Heart left ventricle (tissue), 16 donors: ENCODE results near the gene JPT1. TPM values are rescaled to one million over a fixed set of nuclear protein-coding genes. Genes with fewer than 3 reads are reported as not detected.

ENCODE experiments used
- ATAC-seq, 4 donors: fragments of 200-7000 bp; cut with Tn5 transposase; one replicate each; pipeline ENCODE4 v1.9.1; 2020 to 2022; ENCODE audit warnings: moderate library complexity in 4 of 4, mild to moderate bottlenecking in 3 of 4, moderate number of reproducible peaks in 1 of 4
- DNase-seq, 5 donors: peaks; one replicate each; pipeline ENCODE4 v3.0.0-alpha.2; 2020
- H3K27ac ChIP-seq, 12 donors: fragments of 200-600 bp; sonication (generic) in 4 of 12; one replicate each; pipeline versions ENCODE4 v1.5.0 to v1.8.0; 2016 to 2022; ENCODE audit warnings: mild to moderate bottlenecking in 2 of 12
- H3K27me3 ChIP-seq, 9 donors: fragments of 200-600 bp; sonication (generic) in 2 of 9; one replicate each; pipeline versions ENCODE4 v1.5.1 to v1.8.0; 2016 to 2022; ENCODE audit warnings: mild to moderate bottlenecking in 3 of 9
- H3K36me3 ChIP-seq, 9 donors: fragments of 200-600 bp; sonication (generic) in 2 of 9; one replicate each; pipeline versions ENCODE4 v1.5.0 to v1.8.0; 2018 to 2022; ENCODE audit warnings: mild to moderate bottlenecking in 2 of 9
- H3K4me1 ChIP-seq, 12 donors: fragments of 200-600 bp; sonication (generic) in 4 of 12; one replicate each; pipeline versions ENCODE4 v1.5.0 to v1.8.0; 2016 to 2022; ENCODE audit warnings: mild to moderate bottlenecking in 3 of 12
- H3K4me3 ChIP-seq, 12 donors: fragments of 200-600 bp; sonication (generic) in 4 of 12; one replicate each; pipeline versions ENCODE4 v1.5.0 to v1.8.0; 2017 to 2022; ENCODE audit warnings: mild to moderate bottlenecking in 9 of 12, moderate library complexity in 4 of 12
- H3K9me3 ChIP-seq, 12 donors: fragments of 200-600 bp; sonication (generic) in 4 of 12; one replicate each; pipeline versions ENCODE4 v1.5.0 to v1.8.0; 2016 to 2022; ENCODE audit warnings: mild to moderate bottlenecking in 1 of 12
- POLR2A ChIP-seq, 2 donors: fragments of 450-650 bp; IDR thresholded peaks; one replicate each; pipeline ENCODE4 v1.6.1; 2017; ENCODE audit warnings: antibody characterized with exemption in 2 of 2, mild to moderate bottlenecking in 2 of 2, moderate library complexity in 2 of 2
- WGBS, 4 donors: extraction: QIAGEN DNeasy Blood & Tissue Kit in 2 of 4; methylation state at CpG; one replicate each; pipeline versions ENCODE4 v1.1.5 to v1.1.7; 2013 to 2018; 5-methylcytosine and 5-hydroxymethylcytosine counted together
- intact Hi-C, 10 donors: fragments of 100-400 bp; cut with DNase I; formaldehyde crosslinking; loops; one replicate each; pipeline versions ENCODE4 v1.11.1 to v1.14.2; 2022
- polyA plus RNA-seq, 2 donors: library from polyadenylated mRNA; stranded (reverse); fragments of 200-250 nt; gene quantifications; one replicate each; pipeline ENCODE4 v1.2.3, GENCODE V29; 2013
- total RNA-seq, 9 donors: library from RNA; depleted of rRNA in 2 of 9; stranded (reverse); fragments of >200 nt in 2 of 9; fragmentation: NEBNext Ultra II Directional in 3 of 9; extraction: Animal tissue kit (Norgen Biotek cat#: 25700) in 3 of 9; gene quantifications; one replicate each; pipeline versions ENCODE4 v1.1.0 to v1.2.4, GENCODE V29; 2016 to 2023
- TF ChIP-seq, protein P1 (sequence below), 12 donors: fragments of 200-600 bp; sonication (generic) in 4 of 12; IDR thresholded peaks; one replicate each; pipeline versions ENCODE4 v1.5.0 to v1.8.0; 2018 to 2022; ENCODE audit warnings: antibody characterized with exemption in 12 of 12, mild to moderate bottlenecking in 5 of 12
- donor health status: ischemic (EF 13 %, LVEDD 7.1; RV severe dilation, severe dysfunction).
- donor health status: healthy with polysubstance abuse.
- donor health status: DM: no; HTN: yes; CAD: no.
- donor health status: DM: no; HTN: no; CAD: no.
- donor health status: ischemic (EF 25% LVEDD 6.9; RV normal size, moderate dysfunction).
- donor health status: ischemic (EF 25% LVEDD 5.7; RV mildly dilated, moderate dysfunction).
- donor health status: healthy.
- donor health status: DM: yes; HTN: yes; CAD: no.
- donor health status: ischemic (EF 35%, LVEDD 5.7; RV mildly dilated, moderate dysfunction).
- donor health status: nonischemic (EF 11% LVEDD 7.7; RV severe dilation, severe dysfunction).
- donor health status: DM: yes; HTN: yes; CAD: no.
- donor health status: PGD.
- donor health status: ischemic (EF 29% LVEDD 5.4; RV normal size, mild dysfunction).
- donor health status: nonischemic (EF 23%, LVEDD 6.1; RV moderate dilation, normal function).

JPT1 gene
- total and polyA plus RNA-seq, 11 donors: 10.4 to 68.0 (median 17.6) TPM

DNA sequence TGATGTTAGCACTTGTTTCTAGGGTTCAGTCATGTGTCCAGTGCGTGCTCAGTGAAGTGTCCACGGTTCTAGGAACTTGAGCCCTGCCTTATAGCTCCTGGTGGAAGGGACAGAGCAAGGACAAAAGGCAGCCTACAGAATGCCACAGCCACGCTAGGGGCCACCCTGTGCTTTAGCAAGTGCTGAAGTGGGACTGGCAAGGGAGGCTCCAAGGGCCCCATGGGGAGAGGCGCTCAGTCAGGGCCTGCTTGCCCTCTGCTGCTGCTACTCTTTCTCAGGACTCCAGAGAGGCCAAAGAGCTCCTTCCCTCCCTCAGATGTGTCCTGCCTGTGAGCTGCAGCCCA, 29.5 kb downstream of the JPT1 start:
- intact Hi-C loops: loop anchor here in 1 of 10 donors (10.0 kb wide), 1 partner anchor 160 kb away; no protein-coding TSS in a partner anchor

DNA sequence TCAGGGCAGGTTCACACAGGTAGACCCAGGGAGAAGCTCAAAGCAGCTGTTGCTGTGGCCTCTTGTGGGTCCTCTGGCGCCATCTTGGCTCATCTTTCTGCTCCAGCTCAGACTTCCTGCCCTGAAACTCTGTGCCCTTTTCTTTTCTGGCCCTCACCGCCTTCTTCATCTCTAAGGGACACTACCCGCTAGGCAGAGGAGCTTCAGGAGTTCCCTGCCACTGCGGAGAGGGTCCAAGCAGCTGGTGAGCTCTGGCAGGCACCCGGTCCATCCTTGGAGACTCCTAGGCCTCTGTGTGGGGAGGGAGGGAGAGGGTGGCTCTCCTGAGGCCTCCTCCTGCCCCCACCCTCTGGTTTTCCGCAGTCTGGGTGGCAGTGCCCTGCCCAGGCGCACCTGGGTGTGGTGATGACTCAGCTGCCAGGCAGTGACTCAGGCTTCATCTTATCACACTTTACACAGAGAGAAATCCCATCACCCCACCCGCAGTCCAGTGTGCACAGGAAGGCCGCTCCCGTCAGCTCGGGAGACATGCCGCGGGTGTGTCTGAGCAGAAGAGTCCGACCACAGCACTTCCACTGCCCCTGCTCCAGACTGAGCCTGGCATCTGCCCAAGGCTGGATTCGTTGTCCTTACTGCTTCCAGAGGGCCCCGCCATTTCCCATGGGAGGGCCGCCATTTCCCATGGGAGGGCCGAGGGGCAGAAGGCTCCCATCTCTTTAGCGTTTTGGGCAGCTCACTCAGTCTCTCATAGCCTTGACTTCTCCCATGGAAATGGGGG, 30.1 kb downstream of the JPT1 start:
- intact Hi-C loops: loop anchor here in 1 of 10 donors (10.0 kb wide), 1 partner anchor 159 kb away; no protein-coding TSS in a partner anchor
- DNase-seq (peak in 4 of 5 donors; percentile 48 to 80 (median 68)), ATAC-seq (peak in 3 of 4 donors; percentile 80 to 86 (median 81))
- TF ChIP-seq, protein P1, sequence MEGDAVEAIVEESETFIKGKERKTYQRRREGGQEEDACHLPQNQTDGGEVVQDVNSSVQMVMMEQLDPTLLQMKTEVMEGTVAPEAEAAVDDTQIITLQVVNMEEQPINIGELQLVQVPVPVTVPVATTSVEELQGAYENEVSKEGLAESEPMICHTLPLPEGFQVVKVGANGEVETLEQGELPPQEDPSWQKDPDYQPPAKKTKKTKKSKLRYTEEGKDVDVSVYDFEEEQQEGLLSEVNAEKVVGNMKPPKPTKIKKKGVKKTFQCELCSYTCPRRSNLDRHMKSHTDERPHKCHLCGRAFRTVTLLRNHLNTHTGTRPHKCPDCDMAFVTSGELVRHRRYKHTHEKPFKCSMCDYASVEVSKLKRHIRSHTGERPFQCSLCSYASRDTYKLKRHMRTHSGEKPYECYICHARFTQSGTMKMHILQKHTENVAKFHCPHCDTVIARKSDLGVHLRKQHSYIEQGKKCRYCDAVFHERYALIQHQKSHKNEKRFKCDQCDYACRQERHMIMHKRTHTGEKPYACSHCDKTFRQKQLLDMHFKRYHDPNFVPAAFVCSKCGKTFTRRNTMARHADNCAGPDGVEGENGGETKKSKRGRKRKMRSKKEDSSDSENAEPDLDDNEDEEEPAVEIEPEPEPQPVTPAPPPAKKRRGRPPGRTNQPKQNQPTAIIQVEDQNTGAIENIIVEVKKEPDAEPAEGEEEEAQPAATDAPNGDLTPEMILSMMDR (IDR thresholded peaks at IDR 0.05): no peak
- TF ChIP-seq POLR2A (IDR thresholded peaks at IDR 0.05): no peak
- Histone ChIP-seq H3K4me3 (no peak overlapping the region), H3K27me3 (no peaks in the 10 kb centered on the region), H3K9me3 (no peaks in the 10 kb centered on the region), H3K27ac (peak overlapping the region in 7 of 12 donors; percentile 23 to 62 (median 46)), H3K36me3 (peaks cover 0 to 22% (median 12%) of the 10 kb centered on the region in 9 donors), H3K4me1 (peaks cover 0 to 29% (median 9%) of the 10 kb centered on the region in 12 donors)
- 65 to 73% (median 67%) methylated on average over 18 to 19 of the region's 19 CpGs for WGBS, 4 donors

More for the DNA sequence above, 29.5 kb downstream of the JPT1 start:
- ATAC-seq: peak in 1 of 4 donors; percentile 5
- peaks cover 0 to 26% (median 17%) of the 10 kb centered on the region in 9 donors for H3K36me3 ChIP-seq
- H3K4me3 ChIP-seq: no peak overlapping the region
- H3K9me3 ChIP-seq: no peaks in the 10 kb centered on the region
- WGBS, 4 donors: 84 to 93% (median 90%) methylated on average over 4 of the region's 4 CpGs
- H3K27ac ChIP-seq: peak overlapping the region in 7 of 12 donors; percentile 9 to 58 (median 46)
- DNase-seq: no peak
- peaks cover 0 to 29% (median 9%) of the 10 kb centered on the region in 12 donors for H3K4me1 ChIP-seq
- no peaks in the 10 kb centered on the region for H3K27me3 ChIP-seq
- TF ChIP-seq POLR2A (IDR thresholded peaks at IDR 0.05): no peak
- TF ChIP-seq, protein P1 (IDR thresholded peaks at IDR 0.05): no peak

DNA sequence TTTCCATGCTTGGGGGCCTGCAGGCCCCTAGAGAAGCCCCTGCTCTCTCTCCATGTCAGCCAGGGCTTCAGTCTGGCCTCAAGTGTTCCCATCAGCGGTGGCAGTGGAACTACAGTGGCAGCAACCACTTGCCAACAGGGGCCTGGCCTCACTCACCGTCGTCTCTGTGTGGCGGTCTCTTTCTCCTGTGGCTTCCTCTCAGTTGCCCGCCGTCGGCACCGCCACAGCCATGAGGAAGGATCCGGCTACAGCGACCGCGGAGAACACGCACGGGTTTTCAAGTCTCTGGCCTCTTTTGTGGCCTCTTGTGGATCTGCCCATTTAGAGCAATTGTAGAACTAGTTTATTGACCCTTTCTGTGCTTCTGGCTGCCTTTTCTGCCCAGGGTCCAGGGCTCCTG, 36.0 kb downstream of the JPT1 start:
- Histone ChIP-seq H3K27me3 (no peaks in the 10 kb centered on the region), H3K4me1 (peaks cover 0 to 27% (median 15%) of the 10 kb centered on the region in 12 donors), H3K9me3 (no peaks in the 10 kb centered on the region), H3K27ac (no peak overlapping the region), H3K36me3 (peaks cover 0 to 21% (median 10%) of the 10 kb centered on the region in 9 donors), H3K4me3 (no peak overlapping the region)
- ATAC-seq (no peak), DNase-seq (no peak)
- intact Hi-C loops: loop anchor here in 5 of 10 donors (5.0 to 10.0 kb wide), 5 partner anchors 54 to 296 kb away; partner anchors contain the start of gene NUP85 (in 1 of the 5)
- 90 to 94% (median 92%) methylated on average over 12 to 14 of the region's 14 CpGs for WGBS, 4 donors
- TF ChIP-seq, protein P1 (IDR thresholded peaks at IDR 0.05): no peak
- no peak for TF ChIP-seq POLR2A (IDR thresholded peaks at IDR 0.05)

DNA sequence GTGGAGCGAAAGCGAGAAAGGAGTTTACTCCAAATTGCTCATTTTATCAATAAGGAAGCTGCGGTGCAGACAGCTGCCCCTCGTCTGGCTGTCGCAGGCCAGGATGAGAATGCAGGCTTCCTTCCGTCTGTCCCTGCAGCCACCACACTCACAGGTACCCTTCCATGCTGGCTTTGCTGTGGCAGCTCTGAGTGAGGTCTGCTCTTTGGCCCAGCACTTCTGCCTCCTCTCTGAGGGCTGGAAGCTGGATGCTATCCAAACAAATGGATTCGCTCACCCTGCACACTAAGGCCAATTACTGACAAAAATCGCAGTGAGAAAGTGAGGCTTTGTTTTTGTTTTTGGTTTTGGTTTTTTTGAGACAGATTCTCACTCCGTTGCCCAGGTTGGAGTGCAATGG, 37.6 kb downstream of the JPT1 start:
- TF ChIP-seq, protein P1 (IDR thresholded peaks at IDR 0.05): no peak
- no peak for TF ChIP-seq POLR2A (IDR thresholded peaks at IDR 0.05)
- H3K9me3 ChIP-seq: no peaks in the 10 kb centered on the region
- H3K27me3 ChIP-seq: no peaks in the 10 kb centered on the region
- no peak overlapping the region for H3K4me3 ChIP-seq
- intact Hi-C loops: loop anchor here in 5 of 10 donors (5.0 to 10.0 kb wide), 5 partner anchors 56 to 298 kb away; partner anchors contain the start of gene NUP85 (in 1 of the 5)
- WGBS, 4 donors: 71 to 79% (median 77%) methylated on average over 6 to 9 of the region's 9 CpGs
- peaks cover 0 to 34% (median 16%) of the 10 kb centered on the region in 12 donors for H3K4me1 ChIP-seq
- ATAC-seq: no peak
- H3K27ac ChIP-seq: no peak overlapping the region
- H3K36me3 ChIP-seq: peaks cover 0 to 20% (median 10%) of the 10 kb centered on the region in 9 donors
- no peak for DNase-seq
